Karpas-422 (cell line): Measurements from ENCODE around the gene ZRSR2. TPM values are rescaled to one million over a fixed set of nuclear protein-coding genes. Genes with fewer than 3 reads are reported as not detected.

Experiments
- DNase-seq: peaks from one replicate; pipeline ENCODE4 v3.0.0-alpha.2; 2015
- H2AFZ ChIP-seq: fragments of 200-600 bp; sonication (generic); 2 replicates; pipeline ENCODE4 v1.6.1; 2014; ENCODE audit warnings: antibody characterized with exemption, low read length, mixed read lengths
- H3K27ac ChIP-seq: fragments of 200-600 bp; sonication (generic); 2 replicates; pipeline ENCODE4 v1.5.1; 2014; ENCODE audit warnings: mild to moderate bottlenecking, low read length, moderate library complexity
- H3K27me3 ChIP-seq: fragments of 200-600 bp; sonication (generic); 2 replicates; pipeline ENCODE4 v1.6.1; 2014; ENCODE audit warnings: low read length, mixed read lengths
- H3K36me3 ChIP-seq: fragments of 200-600 bp; sonication (generic); 2 replicates; pipeline ENCODE4 v1.6.1; 2014; ENCODE audit warnings: low read length, mixed read lengths; ENCODE audit not compliant: insufficient read depth
- H3K4me1 ChIP-seq: fragments of 200-600 bp; sonication (generic); 2 replicates; pipeline ENCODE4 v1.6.1; 2014; ENCODE audit warnings: mild to moderate bottlenecking, low read length, mixed read lengths
- H3K4me2 ChIP-seq: fragments of 200-600 bp; sonication (generic); 2 replicates; pipeline ENCODE4 v1.6.1; 2014; ENCODE audit warnings: low read length, low read depth, mild to moderate bottlenecking; ENCODE audit not compliant: poor library complexity, severe bottlenecking
- H3K4me3 ChIP-seq: fragments of 200-600 bp; sonication (generic); 2 replicates; pipeline ENCODE4 v1.5.1; 2014; ENCODE audit warnings: mild to moderate bottlenecking, antibody characterized with exemption, low read length, mixed read lengths
- H3K79me2 ChIP-seq: fragments of 200-600 bp; sonication (generic); 2 replicates; pipeline ENCODE4 v1.6.1; 2014; ENCODE audit warnings: mild to moderate bottlenecking, low read length, mixed read lengths
- H3K9ac ChIP-seq: fragments of 200-600 bp; sonication (generic); 2 replicates; pipeline ENCODE4 v1.6.0; 2014; ENCODE audit warnings: low read length
- H3K9me2 ChIP-seq: fragments of 200-600 bp; sonication (generic), shearing (Covaris generic); replicated peaks from 2 replicates; pipeline ENCODE4 v1.6.0; 2014; ENCODE audit warnings: mild to moderate bottlenecking, low read length, moderate library complexity; ENCODE audit not compliant: insufficient read depth
- H3K9me3 ChIP-seq: fragments of 300-700, 200-600 bp; sonication (generic); 2 replicates; pipeline ENCODE4 v1.6.1; 2014; ENCODE audit warnings: low read length, mixed read lengths
- H4K20me1 ChIP-seq: fragments of 200-600 bp; sonication (generic); 2 replicates; pipeline ENCODE4 v1.6.1; 2014; ENCODE audit warnings: mild to moderate bottlenecking, antibody characterized with exemption, low read length, low read depth; ENCODE audit not compliant: insufficient read depth
- total RNA-seq: library from RNA; depleted of rRNA; stranded (reverse); fragments of >200 nt; shearing (Covaris generic); gene quantifications from 2 replicates; pipeline ENCODE4 v1.2.3, GENCODE V29; 2014; ENCODE audit warnings: low replicate concordance

Gene ZRSR2
- total RNA-seq, 1 experiment from 2014 or later: 13.4 TPM

DNA sequence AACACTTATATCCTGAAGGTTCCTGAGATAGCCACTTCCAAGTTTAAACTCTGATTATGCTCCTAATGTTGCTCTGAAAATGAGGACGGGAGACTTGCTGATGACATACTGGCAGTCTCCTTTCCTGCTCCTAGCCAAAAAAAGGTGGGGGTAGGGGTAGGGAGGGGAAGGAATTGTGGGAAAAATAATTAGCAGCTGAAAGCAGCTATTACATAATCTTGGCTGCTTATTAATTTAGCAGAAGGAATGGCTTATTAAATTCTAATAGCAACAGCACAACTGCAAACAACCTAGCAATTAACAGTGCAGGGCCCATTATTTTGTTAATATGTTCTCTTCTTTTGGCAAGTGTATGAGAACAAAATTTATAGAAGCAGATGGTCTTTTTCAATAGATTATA lies 66.4 kb downstream of the ZRSR2 start:
- Histone ChIP-seq H3K4me3 (peak overlapping the region; percentile 71; the same call in 1 of the 2 replicates), H3K36me3 (no peaks in the 10 kb centered on the region), H3K27ac (peak overlapping the region; percentile 80), H3K27me3 (no peaks in the 10 kb centered on the region), H3K4me2 (peak overlapping the region; percentile 85), H2AFZ (peak overlapping the region; percentile 94), H3K9ac (peak overlapping the region; percentile 81), H4K20me1 (no peaks in the 10 kb centered on the region), H3K4me1 (peaks cover 37% of the 10 kb centered on the region), H3K9me3 (no peaks in the 10 kb centered on the region), H3K79me2 (peaks cover 20% of the 10 kb centered on the region), H3K9me2 (no peaks in the 10 kb centered on the region)
- DNase-seq: no peak

GRCh38 chrX:15858051-15858450 lies 67.8 kb downstream of the ZRSR2 start:
- Histone ChIP-seq H3K36me3 (no peaks in the 10 kb centered on the region), H3K4me2 (no peak overlapping the region), H3K27ac (no peak overlapping the region), H3K4me1 (peaks cover 25% of the 10 kb centered on the region), H3K9ac (no peak overlapping the region), H3K27me3 (no peaks in the 10 kb centered on the region), H3K79me2 (peaks cover 10% of the 10 kb centered on the region), H4K20me1 (no peaks in the 10 kb centered on the region), H3K9me3 (no peaks in the 10 kb centered on the region), H2AFZ (no peak overlapping the region), H3K9me2 (no peaks in the 10 kb centered on the region), H3K4me3 (no peak overlapping the region)
- peak; percentile 26 for DNase-seq

- Histone ChIP-seq H3K4me3 (no peak overlapping the region), H3K79me2 (no peaks in the 10 kb centered on the region), H3K9me3 (no peaks in the 10 kb centered on the region), H4K20me1 (no peaks in the 10 kb centered on the region), H3K27me3 (no peaks in the 10 kb centered on the region), H3K9ac (no peak overlapping the region), H3K36me3 (no peaks in the 10 kb centered on the region), H3K4me1 (peaks cover 9% of the 10 kb centered on the region), H3K4me2 (no peak overlapping the region), H2AFZ (no peak overlapping the region), H3K27ac (no peak overlapping the region), H3K9me2 (no peaks in the 10 kb centered on the region)
- no peak for DNase-seq
Observed at GRCh38 chrX:15860921-15861320, 70.6 kb downstream of the ZRSR2 start.

GRCh38 chrX:15864023-15864422 lies 73.7 kb downstream of the ZRSR2 start:
- H3K27me3 ChIP-seq: no peaks in the 10 kb centered on the region
- H2AFZ ChIP-seq: no peak overlapping the region

GRCh38 chrX:15864629-15865028 lies 74.3 kb downstream of the ZRSR2 start:
- Histone ChIP-seq H3K9me2 (no peaks in the 10 kb centered on the region), H3K4me3 (no peak overlapping the region), H4K20me1 (no peaks in the 10 kb centered on the region), H3K36me3 (no peaks in the 10 kb centered on the region), H2AFZ (no peak overlapping the region), H3K4me1 (no peaks in the 10 kb centered on the region), H3K27ac (no peak overlapping the region), H3K4me2 (no peak overlapping the region), H3K9ac (no peak overlapping the region), H3K79me2 (no peaks in the 10 kb centered on the region), H3K27me3 (no peaks in the 10 kb centered on the region), H3K9me3 (no peaks in the 10 kb centered on the region)
- no peak for DNase-seq

More at GRCh38 chrX:15864023-15864422, 73.7 kb downstream of the ZRSR2 start:
- no peaks in the 10 kb centered on the region for H3K4me1 ChIP-seq
- H3K9ac ChIP-seq: no peak overlapping the region
- H3K27ac ChIP-seq: no peak overlapping the region
- H3K9me2 ChIP-seq: no peaks in the 10 kb centered on the region
- H4K20me1 ChIP-seq: no peaks in the 10 kb centered on the region
- no peaks in the 10 kb centered on the region for H3K36me3 ChIP-seq
- H3K4me2 ChIP-seq: no peak overlapping the region
- H3K79me2 ChIP-seq: no peaks in the 10 kb centered on the region
- no peaks in the 10 kb centered on the region for H3K9me3 ChIP-seq
- no peak for DNase-seq
- H3K4me3 ChIP-seq: no peak overlapping the region

DNA sequence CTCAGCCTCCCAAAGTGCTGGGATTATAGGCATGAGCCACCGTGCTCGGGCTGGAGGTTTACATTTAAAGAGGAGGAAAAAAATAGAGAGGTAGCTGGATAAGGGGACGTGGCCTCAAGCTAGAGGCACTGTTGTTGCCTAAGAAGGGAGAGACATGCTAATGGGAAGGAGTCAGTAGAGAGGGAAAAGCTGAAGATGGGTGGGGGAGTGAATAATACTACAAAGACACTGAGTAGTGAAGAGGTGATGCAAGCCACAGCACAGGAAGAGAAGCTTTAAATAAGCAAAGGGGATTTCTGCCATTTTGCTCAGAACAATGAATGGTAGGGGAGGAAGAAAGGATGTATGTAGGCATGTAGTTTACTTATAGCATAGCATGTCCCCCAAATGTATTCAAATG lies 75.9 kb downstream of the ZRSR2 start:
- H3K9ac ChIP-seq: no peak overlapping the region
- H3K27me3 ChIP-seq: no peaks in the 10 kb centered on the region
- H3K4me2 ChIP-seq: no peak overlapping the region
- H3K9me2 ChIP-seq: no peaks in the 10 kb centered on the region
- no peak for DNase-seq
- H3K36me3 ChIP-seq: no peaks in the 10 kb centered on the region
- H3K4me3 ChIP-seq: no peak overlapping the region
- H3K4me1 ChIP-seq: no peaks in the 10 kb centered on the region
- H3K27ac ChIP-seq: no peak overlapping the region
- no peak overlapping the region for H2AFZ ChIP-seq
- no peaks in the 10 kb centered on the region for H3K79me2 ChIP-seq
- no peaks in the 10 kb centered on the region for H3K9me3 ChIP-seq
- H4K20me1 ChIP-seq: no peaks in the 10 kb centered on the region

- Histone ChIP-seq H3K27me3 (no peaks in the 10 kb centered on the region), H3K4me3 (no peak overlapping the region), H4K20me1 (no peaks in the 10 kb centered on the region), H3K79me2 (no peaks in the 10 kb centered on the region), H3K9ac (no peak overlapping the region), H3K36me3 (no peaks in the 10 kb centered on the region), H3K9me3 (no peaks in the 10 kb centered on the region), H3K27ac (no peak overlapping the region), H3K4me2 (no peak overlapping the region), H3K4me1 (no peaks in the 10 kb centered on the region), H3K9me2 (no peaks in the 10 kb centered on the region), H2AFZ (no peak overlapping the region)
- no peak for DNase-seq
Observed at GRCh38 chrX:15869695-15870094, 79.4 kb downstream of the ZRSR2 start.

GRCh38 chrX:15870310-15870709 lies 80.0 kb downstream of the ZRSR2 start:
- Histone ChIP-seq H3K9ac (no peak overlapping the region), H3K4me3 (no peak overlapping the region), H3K27ac (no peak overlapping the region), H3K9me3 (no peaks in the 10 kb centered on the region), H3K27me3 (no peaks in the 10 kb centered on the region), H4K20me1 (no peaks in the 10 kb centered on the region), H3K36me3 (no peaks in the 10 kb centered on the region), H3K79me2 (no peaks in the 10 kb centered on the region), H3K9me2 (no peaks in the 10 kb centered on the region), H3K4me2 (no peak overlapping the region), H2AFZ (no peak overlapping the region), H3K4me1 (no peaks in the 10 kb centered on the region)
- DNase-seq: no peak
